ENCODE data around the gene CACTIN.
"Not testable (repeated sequence)": the region's sequence is repeated elsewhere in the genome, so short reads cannot be mapped to it uniquely, and the experiment has no call there.

CACTIN gene

GRCh38 chr19:3669082-3669946 is 42.7 kb upstream of the CACTIN start:
- Histone ChIP-seq H3K36me3 (ENCODE audit: insufficient read depth, low read length) (peaks cover 8% of the 10 kb centered on the region), H3K9ac (ENCODE audit: low read depth, low read length) (no peak overlapping the region), H3K4me3 (ENCODE audit: low read length) (no peak overlapping the region), H3K9me3 (replicated peaks; ENCODE audit: low read length) (no peaks in the 10 kb centered on the region), H3K27me3 (ENCODE audit: control insufficient read depth, insufficient read depth, low read length) (no peaks in the 10 kb centered on the region), H3K4me1 (ENCODE audit: control insufficient read depth, insufficient read depth, low read length) (peaks cover 36% of the 10 kb centered on the region), H3K4me2 (ENCODE audit: low read length) (no peak overlapping the region)

GRCh38 chr19:3668331-3669081 is 41.9 kb upstream of the CACTIN start:
- no peak overlapping the region for H3K9ac ChIP-seq (ENCODE audit: low read depth, low read length)

GRCh38 chr19:3667766-3668165 is 41.2 kb upstream of the CACTIN start:
- H3K4me1 ChIP-seq (ENCODE audit: control insufficient read depth, insufficient read depth, low read length) = peaks cover 36% of the 10 kb centered on the region
- peaks cover 21% of the 10 kb centered on the region for H3K36me3 ChIP-seq (ENCODE audit: insufficient read depth, low read length)
- no peak overlapping the region for H3K4me3 ChIP-seq (ENCODE audit: low read length)
- no peaks in the 10 kb centered on the region for H3K27me3 ChIP-seq (ENCODE audit: control insufficient read depth, insufficient read depth, low read length)
- H3K9ac ChIP-seq (ENCODE audit: low read depth, low read length) = no peak overlapping the region
- no peak overlapping the region for H3K4me2 ChIP-seq (ENCODE audit: low read length)
- H3K9me3 ChIP-seq (replicated peaks; ENCODE audit: low read length) = no peaks in the 10 kb centered on the region

More at GRCh38 chr19:3668331-3669081, 41.9 kb upstream of the CACTIN start:
- Histone ChIP-seq H3K27me3 (ENCODE audit: control insufficient read depth, insufficient read depth, low read length) (no peaks in the 10 kb centered on the region), H3K9me3 (replicated peaks; ENCODE audit: low read length) (no peaks in the 10 kb centered on the region), H3K36me3 (ENCODE audit: insufficient read depth, low read length) (peaks cover 16% of the 10 kb centered on the region), H3K4me3 (ENCODE audit: low read length) (no peak overlapping the region), H3K4me2 (ENCODE audit: low read length) (no peak overlapping the region), H3K4me1 (ENCODE audit: control insufficient read depth, insufficient read depth, low read length) (peaks cover 36% of the 10 kb centered on the region)

GRCh38 chr19:3667037-3667638 is 40.5 kb upstream of the CACTIN start:
- no peak overlapping the region for H3K4me2 ChIP-seq (ENCODE audit: low read length)
- H3K9me3 ChIP-seq (replicated peaks; ENCODE audit: low read length) = no peaks in the 10 kb centered on the region
- no peak overlapping the region for H3K9ac ChIP-seq (ENCODE audit: low read depth, low read length)
- peaks cover 31% of the 10 kb centered on the region for H3K4me1 ChIP-seq (ENCODE audit: control insufficient read depth, insufficient read depth, low read length)
- no peaks in the 10 kb centered on the region for H3K27me3 ChIP-seq (ENCODE audit: control insufficient read depth, insufficient read depth, low read length)
- H3K4me3 ChIP-seq (ENCODE audit: low read length) = no peak overlapping the region
- H3K36me3 ChIP-seq (ENCODE audit: insufficient read depth, low read length) = peaks cover 21% of the 10 kb centered on the region

- not testable (repeated sequence) for H3K4me2 ChIP-seq (ENCODE audit: low read length); H3K9me3 ChIP-seq (replicated peaks; ENCODE audit: low read length); H3K27me3 ChIP-seq (ENCODE audit: control insufficient read depth, insufficient read depth, low read length); H3K9ac ChIP-seq (ENCODE audit: low read depth, low read length); H3K4me3 ChIP-seq (ENCODE audit: low read length)
- Histone ChIP-seq H3K36me3 (ENCODE audit: insufficient read depth, low read length) (peaks cover 24% of the 10 kb centered on the region), H3K4me1 (ENCODE audit: control insufficient read depth, insufficient read depth, low read length) (peaks cover 25% of the 10 kb centered on the region)
These were observed 39.9 kb upstream of the CACTIN start for GRCh38 chr19:3666545-3666856.

GRCh38 chr19:3665681-3666544 is 39.3 kb upstream of the CACTIN start:
- no peaks in the 10 kb centered on the region for H3K27me3 ChIP-seq (ENCODE audit: control insufficient read depth, insufficient read depth, low read length)
- H3K4me1 ChIP-seq (ENCODE audit: control insufficient read depth, insufficient read depth, low read length) = peaks cover 19% of the 10 kb centered on the region
- H3K4me3 ChIP-seq (ENCODE audit: low read length) = no peak overlapping the region
- no peaks in the 10 kb centered on the region for H3K9me3 ChIP-seq (replicated peaks; ENCODE audit: low read length)
- H3K9ac ChIP-seq (ENCODE audit: low read depth, low read length) = no peak overlapping the region
- H3K4me2 ChIP-seq (ENCODE audit: low read length) = no peak overlapping the region
- peaks cover 30% of the 10 kb centered on the region for H3K36me3 ChIP-seq (ENCODE audit: insufficient read depth, low read length)

- no peaks in the 10 kb centered on the region for H3K27me3 ChIP-seq (ENCODE audit: control insufficient read depth, insufficient read depth, low read length)
- peaks cover 36% of the 10 kb centered on the region for H3K36me3 ChIP-seq (ENCODE audit: insufficient read depth, low read length)
- no peak overlapping the region for H3K9ac ChIP-seq (ENCODE audit: low read depth, low read length)
- no peak overlapping the region for H3K4me3 ChIP-seq (ENCODE audit: low read length)
- no peak overlapping the region for H3K4me2 ChIP-seq (ENCODE audit: low read length)
- peaks cover 10% of the 10 kb centered on the region for H3K4me1 ChIP-seq (ENCODE audit: control insufficient read depth, insufficient read depth, low read length)
- no peaks in the 10 kb centered on the region for H3K9me3 ChIP-seq (replicated peaks; ENCODE audit: low read length)
These were observed 38.5 kb upstream of the CACTIN start for GRCh38 chr19:3664879-3665642.

GRCh38 chr19:3663838-3664237 is 37.2 kb upstream of the CACTIN start:
- Histone ChIP-seq H3K36me3 (ENCODE audit: insufficient read depth, low read length) (peaks cover 46% of the 10 kb centered on the region), H3K4me1 (ENCODE audit: control insufficient read depth, insufficient read depth, low read length) (peaks cover 9% of the 10 kb centered on the region), H3K27me3 (ENCODE audit: control insufficient read depth, insufficient read depth, low read length) (no peaks in the 10 kb centered on the region), H3K9me3 (replicated peaks; ENCODE audit: low read length) (no peaks in the 10 kb centered on the region), H3K9ac (ENCODE audit: low read depth, low read length) (no peak overlapping the region), H3K4me3 (ENCODE audit: low read length) (no peak overlapping the region), H3K4me2 (ENCODE audit: low read length) (no peak overlapping the region)

- no peaks in the 10 kb centered on the region for H3K27me3 ChIP-seq (ENCODE audit: control insufficient read depth, insufficient read depth, low read length)
- no peak overlapping the region for H3K4me3 ChIP-seq (ENCODE audit: low read length)
- no peak overlapping the region for H3K9ac ChIP-seq (ENCODE audit: low read depth, low read length)
- H3K4me1 ChIP-seq (ENCODE audit: control insufficient read depth, insufficient read depth, low read length) = peaks cover 9% of the 10 kb centered on the region
- H3K36me3 ChIP-seq (ENCODE audit: insufficient read depth, low read length) = peaks cover 58% of the 10 kb centered on the region
- H3K4me2 ChIP-seq (ENCODE audit: low read length) = no peak overlapping the region
- no peaks in the 10 kb centered on the region for H3K9me3 ChIP-seq (replicated peaks; ENCODE audit: low read length)
These were observed 35.0 kb upstream of the CACTIN start for GRCh38 chr19:3661284-3662238.

All from skeletal muscle satellite cell (primary cell).